ENCODE measurements around the gene NFIA. TPM values are rescaled to one million over a fixed set of nuclear protein-coding genes. Genes with fewer than 3 reads are reported as not detected.

NFIA gene
- total RNA-seq, 1 experiment from 2014 or later: 12.6 TPM

DNA sequence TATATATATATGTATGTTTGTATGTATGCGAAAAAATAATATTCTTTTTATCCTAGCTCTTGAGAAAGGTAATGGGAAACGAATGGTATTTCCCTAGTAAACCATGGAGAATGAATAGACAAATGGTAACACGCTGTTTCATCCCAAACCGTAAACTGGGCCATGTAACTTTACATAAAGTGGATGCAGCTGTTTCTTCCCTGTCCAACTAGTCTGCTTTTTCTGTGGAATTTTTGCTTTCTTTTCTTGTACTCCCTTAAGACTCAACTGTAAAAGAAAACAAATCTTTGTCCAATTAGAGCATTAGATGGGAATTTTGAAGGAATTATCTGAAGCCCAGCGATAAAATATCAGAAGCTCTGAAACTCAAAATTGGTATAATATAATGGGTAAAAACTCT lies 198.1 kb downstream of the NFIA start:
- in situ Hi-C loops (cut with HindIII; ENCODE audit: low pct_unique_long_range_greater_than_20kb, low sequenced_read_pairs): no loop called here
- DNase-seq (ENCODE audit: low read depth, low spot score): no peak

DNA sequence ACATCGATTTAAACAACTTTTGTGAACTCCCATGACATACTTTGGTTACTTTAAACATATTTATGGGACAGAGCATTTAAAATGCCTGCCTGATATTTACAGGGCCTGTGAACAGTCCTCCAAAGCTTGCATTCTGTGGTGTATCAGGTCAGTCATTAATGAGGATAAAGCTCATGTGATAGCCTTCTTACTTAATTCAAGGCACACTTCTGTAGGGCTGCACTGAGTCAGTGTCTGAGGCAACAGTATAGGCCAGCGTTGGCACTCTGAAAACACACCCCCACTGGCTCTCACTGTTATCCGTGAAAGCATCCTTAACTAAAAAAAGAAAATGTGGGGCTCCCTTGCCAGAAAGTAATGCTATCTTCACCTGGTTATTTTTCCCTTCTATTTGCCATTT lies 200.0 kb downstream of the NFIA start:
- in situ Hi-C loops (cut with HindIII; ENCODE audit: low pct_unique_long_range_greater_than_20kb, low sequenced_read_pairs): no loop called here
- no peak for DNase-seq (ENCODE audit: low read depth, low spot score)

DNA sequence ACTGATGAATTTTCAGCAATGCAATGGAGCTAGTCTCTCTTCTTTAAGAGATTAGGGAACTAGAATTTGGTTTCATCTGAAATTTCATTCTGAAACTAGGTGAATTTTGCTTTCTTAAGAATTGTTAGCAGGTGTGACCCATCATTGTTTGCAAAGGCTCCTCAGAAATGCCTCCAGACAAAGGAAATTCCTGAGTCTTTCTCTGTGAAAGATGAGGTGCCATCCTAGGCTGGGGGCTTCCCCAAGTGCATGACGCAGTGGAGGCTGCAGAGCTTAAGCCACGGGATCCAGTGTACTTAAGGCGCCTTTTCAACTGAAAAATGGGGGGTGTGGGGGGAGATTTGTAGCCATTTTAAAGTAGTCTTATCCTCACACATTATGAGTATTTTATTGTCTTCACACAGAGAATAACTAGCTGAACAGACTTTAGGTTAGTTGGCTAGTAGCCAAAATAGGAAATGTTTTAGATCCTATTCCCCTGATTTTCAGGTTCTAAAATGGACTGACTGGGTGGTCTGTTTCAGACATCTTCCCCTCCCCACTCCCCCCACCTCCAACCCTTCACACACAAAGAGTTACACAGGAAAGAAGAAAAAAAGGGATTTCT lies 202.0 kb downstream of the NFIA start:
- in situ Hi-C loops (cut with HindIII; ENCODE audit: low pct_unique_long_range_greater_than_20kb, low sequenced_read_pairs): no loop called here
- DNase-seq (ENCODE audit: low read depth, low spot score): no peak

DNA sequence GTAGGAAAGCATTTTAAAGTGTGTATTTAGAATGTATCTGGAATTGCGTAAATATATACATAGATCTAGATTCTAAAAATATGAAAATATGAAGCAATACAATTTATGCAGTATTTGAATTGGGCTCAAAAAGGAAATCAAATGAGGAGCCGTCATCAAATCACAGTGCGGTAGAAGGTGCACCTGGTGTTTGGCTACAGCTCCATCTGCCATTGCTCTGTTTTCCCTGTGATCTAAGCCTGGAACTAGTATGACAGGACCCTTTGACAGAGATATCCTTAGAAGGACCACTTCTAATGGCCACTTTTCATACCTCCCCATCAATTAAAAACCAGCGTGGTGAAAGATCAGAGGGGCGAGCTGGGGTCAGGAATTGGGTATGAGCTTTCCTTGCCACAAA lies 202.6 kb downstream of the NFIA start:
- no peak for DNase-seq (ENCODE audit: low read depth, low spot score)
- in situ Hi-C loops (cut with HindIII; ENCODE audit: low pct_unique_long_range_greater_than_20kb, low sequenced_read_pairs): no loop called here

DNA sequence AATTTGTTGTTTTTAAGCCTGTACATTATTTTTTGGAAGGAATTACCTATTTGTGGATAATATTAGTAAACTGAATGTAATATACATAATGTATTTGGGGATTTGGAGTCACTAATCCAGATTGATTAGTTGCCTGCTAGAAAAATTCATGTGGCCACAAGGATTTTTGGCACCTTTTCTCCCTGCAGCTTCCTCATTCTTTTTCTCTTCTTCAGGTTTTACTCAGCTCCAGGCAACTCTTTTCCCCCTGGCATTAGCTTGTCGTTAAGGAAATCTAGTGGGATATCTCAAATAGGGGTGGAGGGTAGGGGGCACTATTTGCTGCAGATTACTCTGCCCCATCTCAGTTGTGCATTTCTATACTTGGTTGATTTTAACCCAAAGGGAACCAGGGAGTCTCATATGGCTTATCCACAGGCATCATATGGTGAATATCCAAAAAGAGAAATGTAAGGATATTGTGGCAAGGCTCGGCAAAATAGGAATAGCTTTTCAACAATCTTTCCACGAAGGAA lies 203.1 kb downstream of the NFIA start:
- in situ Hi-C loops (cut with HindIII; ENCODE audit: low pct_unique_long_range_greater_than_20kb, low sequenced_read_pairs): no loop called here
- no peak for DNase-seq (ENCODE audit: low read depth, low spot score)

- peak; percentile 92 for DNase-seq (ENCODE audit: low read depth, low spot score)
- in situ Hi-C loops (cut with HindIII; ENCODE audit: low pct_unique_long_range_greater_than_20kb, low sequenced_read_pairs): no loop called here
These were observed 204.7 kb downstream of the NFIA start for GRCh38 chr1:61287014-61287413.

GRCh38 chr1:61287734-61288133 lies 205.4 kb downstream of the NFIA start:
- in situ Hi-C loops (cut with HindIII; ENCODE audit: low pct_unique_long_range_greater_than_20kb, low sequenced_read_pairs): no loop called here
- peak; percentile 89 for DNase-seq (ENCODE audit: low read depth, low spot score)

- no peak for DNase-seq (ENCODE audit: low read depth, low spot score)
- in situ Hi-C loops (cut with HindIII; ENCODE audit: low pct_unique_long_range_greater_than_20kb, low sequenced_read_pairs): no loop called here
These were observed 207.1 kb downstream of the NFIA start for GRCh38 chr1:61289232-61290098.

DNA sequence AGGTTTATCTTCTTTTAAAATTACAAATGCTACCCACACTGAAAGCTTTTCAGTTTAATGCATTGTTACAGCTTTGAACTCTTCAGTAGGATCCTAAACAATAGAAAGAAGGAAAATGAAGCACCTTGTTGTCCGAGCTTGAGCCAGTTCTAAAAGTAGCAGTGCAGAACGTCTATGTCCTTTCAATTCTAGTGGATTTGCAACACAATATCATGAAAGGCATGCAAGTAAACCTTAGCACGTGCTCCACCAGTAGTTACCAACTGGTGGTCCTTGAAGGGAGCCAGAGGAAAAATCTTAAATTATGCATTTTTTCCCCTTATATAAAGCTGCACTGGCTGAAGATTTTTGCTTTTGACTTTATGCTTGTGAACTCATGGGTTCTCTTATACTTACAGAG lies 208.2 kb downstream of the NFIA start:
- in situ Hi-C loops (cut with HindIII; ENCODE audit: low pct_unique_long_range_greater_than_20kb, low sequenced_read_pairs): no loop called here
- no peak for DNase-seq (ENCODE audit: low read depth, low spot score)

DNA sequence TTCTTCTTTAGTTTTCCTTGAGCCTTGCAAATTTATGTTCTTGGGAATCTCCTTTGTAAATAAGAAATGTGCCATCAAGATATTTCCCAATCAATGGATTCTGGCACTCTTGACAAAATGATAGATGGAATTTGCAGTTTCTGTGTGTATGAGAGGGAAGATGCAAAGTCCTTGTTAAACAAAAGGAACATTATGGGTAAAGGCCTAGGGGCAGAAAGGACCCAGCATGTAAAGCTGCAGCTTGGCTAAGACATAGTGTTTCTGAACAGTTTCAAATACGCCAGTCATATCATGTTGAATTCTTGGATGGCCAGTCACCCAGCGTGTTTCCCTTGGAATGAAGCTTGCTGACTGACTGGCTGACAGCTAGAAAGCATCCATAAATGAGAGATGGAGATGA lies 210.8 kb downstream of the NFIA start:
- in situ Hi-C loops (cut with HindIII; ENCODE audit: low pct_unique_long_range_greater_than_20kb, low sequenced_read_pairs): no loop called here
- peak; percentile 92 for DNase-seq (ENCODE audit: low read depth, low spot score)

DNA sequence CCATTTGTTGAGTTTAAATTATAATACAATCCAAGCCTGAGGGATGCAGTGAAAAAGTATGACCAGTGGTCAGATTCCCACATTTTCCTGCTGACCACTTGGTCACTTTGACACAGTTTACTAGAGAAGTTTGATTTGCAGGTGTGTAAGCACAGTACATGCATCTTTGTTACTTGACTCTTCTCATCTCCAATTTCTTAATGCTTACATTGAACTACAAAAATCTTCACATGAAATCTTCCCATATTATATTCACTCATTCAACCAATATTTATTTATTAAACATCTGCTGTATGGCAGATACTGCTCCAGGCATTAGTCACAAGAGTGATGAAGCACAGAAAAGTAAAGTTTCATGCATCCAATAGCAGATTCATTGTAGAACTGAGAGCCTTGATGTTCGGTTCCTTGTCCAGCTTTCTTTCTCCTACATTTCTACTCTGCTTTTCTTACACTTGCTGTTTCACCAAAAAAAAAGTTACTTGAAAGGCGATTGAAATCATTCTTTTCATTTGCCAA lies 211.7 kb downstream of the NFIA start:
- no peak for DNase-seq (ENCODE audit: low read depth, low spot score)
- in situ Hi-C loops (cut with HindIII; ENCODE audit: low pct_unique_long_range_greater_than_20kb, low sequenced_read_pairs): no loop called here

- DNase-seq (ENCODE audit: low read depth, low spot score): no peak
- in situ Hi-C loops (cut with HindIII; ENCODE audit: low pct_unique_long_range_greater_than_20kb, low sequenced_read_pairs): no loop called here
These were observed 212.6 kb downstream of the NFIA start for GRCh38 chr1:61294930-61295329.

DNA sequence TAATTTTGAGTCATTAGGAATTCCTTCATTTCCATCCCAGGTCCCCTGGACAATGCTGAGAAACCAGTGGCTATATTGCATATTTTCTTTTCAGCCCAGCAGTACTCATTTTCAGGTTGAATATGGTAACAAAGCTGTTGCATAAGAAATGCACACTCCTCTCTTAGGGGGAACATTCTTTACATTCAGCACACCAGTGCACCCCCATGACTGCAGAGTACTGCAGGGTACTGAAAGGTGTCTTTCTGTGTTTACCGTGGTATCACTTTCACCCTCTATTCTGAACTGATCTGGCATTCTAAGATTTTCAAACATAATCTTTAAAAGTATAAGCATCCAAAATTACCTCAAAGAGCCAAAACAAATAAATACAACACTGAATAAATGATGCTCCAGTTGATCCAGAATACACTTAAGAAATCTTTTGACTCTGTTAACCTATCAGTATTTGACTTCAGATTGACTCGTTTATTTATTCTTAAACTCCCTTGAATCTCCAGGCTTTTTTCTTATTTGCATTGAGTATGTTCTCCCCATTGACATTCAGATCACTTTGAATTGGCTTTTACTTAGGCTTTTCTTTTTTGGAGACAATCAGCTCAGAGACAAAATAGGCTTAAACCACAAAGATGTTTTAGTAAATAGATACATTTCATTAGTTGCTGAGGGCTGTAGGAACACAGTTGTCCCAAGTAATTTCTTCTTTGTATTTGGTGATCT lies 213.6 kb downstream of the NFIA start:
- DNase-seq (ENCODE audit: low read depth, low spot score): no peak
- in situ Hi-C loops (cut with HindIII; ENCODE audit: low pct_unique_long_range_greater_than_20kb, low sequenced_read_pairs): no loop called here

- in situ Hi-C loops (cut with HindIII; ENCODE audit: low pct_unique_long_range_greater_than_20kb, low sequenced_read_pairs): no loop called here
- no peak for DNase-seq (ENCODE audit: low read depth, low spot score)
These were observed 215.5 kb downstream of the NFIA start for GRCh38 chr1:61297887-61298286.

GRCh38 chr1:61299463-61299862 lies 217.1 kb downstream of the NFIA start:
- no peak for DNase-seq (ENCODE audit: low read depth, low spot score)
- in situ Hi-C loops (cut with HindIII; ENCODE audit: low pct_unique_long_range_greater_than_20kb, low sequenced_read_pairs): no loop called here

- in situ Hi-C loops (cut with HindIII; ENCODE audit: low pct_unique_long_range_greater_than_20kb, low sequenced_read_pairs): no loop called here
- no peak for DNase-seq (ENCODE audit: low read depth, low spot score)
These were observed 218.5 kb downstream of the NFIA start for GRCh38 chr1:61300899-61301298.

GRCh38 chr1:61301824-61302657 lies 219.7 kb downstream of the NFIA start:
- DNase-seq (ENCODE audit: low read depth, low spot score): no peak
- in situ Hi-C loops (cut with HindIII; ENCODE audit: low pct_unique_long_range_greater_than_20kb, low sequenced_read_pairs): no loop called here

Measured in SK-MEL-5 (cell line).